Umbilical cord (tissue), 2 donors: ENCODE results near the gene ADAMTS8. TPM values are rescaled to one million over a fixed set of nuclear protein-coding genes. Genes with fewer than 3 reads are reported as not detected.

Experiments
- DNase-seq: peaks from one replicate; pipeline ENCODE4 v3.0.0-alpha.2; 2015; ENCODE audit warnings: low spot score
- total RNA-seq: library from RNA; depleted of rRNA; stranded (reverse); fragments of >200 nt; gene quantifications from one replicate; pipeline ENCODE4 v1.2.3, GENCODE V29; 2014; ENCODE audit warnings: low replicate concordance; ENCODE audit not compliant: insufficient read depth

The ADAMTS8 gene
- total RNA-seq, 1 donor from 2014 or later: 9.9 TPM

GRCh38 chr11:130399196-130399595, 29.2 kb downstream of the ADAMTS8 start:
- DNase-seq: no peak

- DNase-seq: no peak
Measured at GRCh38 chr11:130397780-130398179, 30.6 kb downstream of the ADAMTS8 start.

GRCh38 chr11:130396965-130397364, 31.4 kb downstream of the ADAMTS8 start:
- no peak for DNase-seq

- DNase-seq: no peak
Measured at GRCh38 chr11:130394615-130395014, 33.8 kb downstream of the ADAMTS8 start.

GRCh38 chr11:130391711-130392110, 36.7 kb downstream of the ADAMTS8 start:
- DNase-seq: peak; percentile 71

GRCh38 chr11:130390071-130390758, 38.2 kb downstream of the ADAMTS8 start:
- peak; percentile 90 for DNase-seq

- no peak for DNase-seq
Measured at GRCh38 chr11:130389335-130389935, 39.0 kb downstream of the ADAMTS8 start.

GRCh38 chr11:130388607-130389205, 39.7 kb downstream of the ADAMTS8 start:
- no peak for DNase-seq

GRCh38 chr11:130386056-130386455, 42.4 kb downstream of the ADAMTS8 start:
- DNase-seq: no peak

- DNase-seq: peak; percentile 92
Measured at GRCh38 chr11:130383344-130384211, 44.8 kb downstream of the ADAMTS8 start.

GRCh38 chr11:130381317-130381716, 47.1 kb downstream of the ADAMTS8 start:
- no peak for DNase-seq

GRCh38 chr11:130380778-130381177, 47.6 kb downstream of the ADAMTS8 start:
- no peak for DNase-seq

- DNase-seq: no peak
Measured at GRCh38 chr11:130379276-130379675, 49.1 kb downstream of the ADAMTS8 start.

GRCh38 chr11:130370845-130371590, 57.4 kb downstream of the ADAMTS8 start:
- no peak for DNase-seq

GRCh38 chr11:130369713-130370112, 58.7 kb downstream of the ADAMTS8 start:
- DNase-seq: no peak

GRCh38 chr11:130369141-130369691, 59.2 kb downstream of the ADAMTS8 start:
- DNase-seq: no peak

- no peak for DNase-seq
Measured at GRCh38 chr11:130359419-130359818, 69.0 kb downstream of the ADAMTS8 start.

GRCh38 chr11:130358398-130358797, 70.0 kb downstream of the ADAMTS8 start:
- DNase-seq: no peak
